HG03354 (cell line): ENCODE data around the gene CCDC171.
"Not testable (repeated sequence)": the region's sequence is repeated elsewhere in the genome, so short reads cannot be mapped to it uniquely, and the experiment has no call there.

ENCODE experiments used
- ATAC-seq: cut with Tn5 transposase; IDR thresholded peaks from one replicate; pipeline ENCODE4 v1.9.1; 2021; ENCODE audit warnings: mild to moderate bottlenecking; ENCODE audit not compliant: unreplicated experiment, poor library complexity, severe bottlenecking

The CCDC171 gene

DNA sequence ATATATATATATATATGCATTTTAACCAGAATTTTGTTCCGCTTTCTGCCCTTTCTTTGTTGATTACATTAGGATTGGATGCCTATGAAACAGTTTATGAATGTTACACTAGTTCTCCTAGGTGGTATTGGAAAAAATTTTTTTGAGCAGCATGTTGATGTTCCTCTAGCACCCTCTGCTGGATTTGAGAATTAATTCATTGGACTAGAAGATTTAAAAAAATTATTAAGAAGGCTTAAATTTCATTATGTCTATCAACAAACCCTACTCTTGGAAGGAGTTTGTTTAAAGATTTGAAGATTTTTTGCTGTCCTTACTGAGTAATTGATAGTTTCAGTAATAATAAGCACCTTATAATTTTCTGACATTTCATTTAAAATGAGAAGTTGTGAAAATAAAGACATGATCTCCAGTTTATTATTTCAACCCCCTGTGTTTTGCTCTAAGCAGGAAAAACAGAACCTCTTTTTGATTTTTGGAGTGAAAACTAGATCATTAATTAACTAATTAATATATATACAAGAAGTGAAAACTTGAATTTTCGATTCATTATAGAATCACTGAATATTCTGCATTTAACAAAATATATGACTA, 89.6 kb downstream of the CCDC171 start:
- no peak for ATAC-seq

- ATAC-seq, result peak; percentile 72
Measured at GRCh38 chr9:15670246-15670645, 117.4 kb downstream of the CCDC171 start.

GRCh38 chr9:15670894-15671293, 118.1 kb downstream of the CCDC171 start:
- ATAC-seq, result peak; percentile 95

- no peak for ATAC-seq
Measured at GRCh38 chr9:15693701-15694100, 140.9 kb downstream of the CCDC171 start.

GRCh38 chr9:15696979-15697378, 144.1 kb downstream of the CCDC171 start:
- ATAC-seq, result no peak

- no peak for ATAC-seq
Measured at GRCh38 chr9:15697446-15697851, 144.6 kb downstream of the CCDC171 start.

DNA sequence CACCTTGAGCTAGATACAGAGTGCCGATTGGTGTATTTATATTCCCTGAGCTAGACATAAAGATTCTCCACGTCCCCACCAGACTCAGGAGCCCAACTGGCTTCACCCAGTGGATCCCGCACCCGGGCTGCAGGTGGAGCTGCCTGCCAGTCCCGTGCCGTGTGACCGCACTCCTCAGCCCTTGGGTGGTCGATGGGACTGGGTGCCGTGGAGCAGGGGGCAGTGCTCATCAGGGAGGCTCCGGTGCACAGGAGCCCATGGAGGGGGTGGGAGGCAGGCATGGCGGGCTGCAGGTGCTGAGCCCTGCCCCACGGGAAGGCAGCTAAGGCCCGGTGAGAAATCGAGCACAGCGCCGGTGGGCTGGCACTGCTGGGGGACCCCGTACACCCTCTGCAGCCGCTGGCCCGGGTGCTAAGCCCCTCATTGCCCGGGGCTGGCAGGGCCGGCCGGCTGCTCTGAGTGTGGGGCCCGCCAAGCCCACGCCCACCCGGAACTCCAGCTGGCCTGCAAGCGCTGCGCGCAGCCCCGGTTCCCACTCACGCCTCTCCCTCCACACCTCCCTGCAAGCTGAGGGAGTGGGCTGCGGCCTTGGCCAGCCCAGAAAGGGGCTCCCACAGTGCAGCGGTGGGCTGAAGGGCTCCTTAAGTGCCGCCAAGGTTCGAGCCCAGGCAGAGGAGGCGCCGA, 147.2 kb downstream of the CCDC171 start:
- ATAC-seq, result not testable (repeated sequence)

DNA sequence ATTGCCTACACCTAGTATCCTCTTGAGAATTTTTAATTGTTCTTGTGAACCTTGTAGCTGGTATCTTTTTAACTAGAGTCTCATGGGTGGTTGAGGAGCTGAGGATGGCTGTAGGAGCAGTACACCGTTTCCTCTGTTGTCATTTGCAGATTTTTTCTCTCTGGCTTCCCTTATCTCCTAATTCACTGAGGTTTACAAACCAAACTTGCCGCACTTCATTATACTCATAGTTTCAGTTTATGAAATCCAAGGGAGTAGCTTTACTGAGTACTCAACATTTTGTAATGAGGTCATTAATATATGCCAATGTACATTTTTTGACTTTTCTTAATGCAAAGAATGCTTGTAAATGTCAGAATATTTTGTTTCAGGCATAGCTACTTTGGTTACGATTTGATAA, 154.2 kb downstream of the CCDC171 start:
- ATAC-seq, result no peak

- no peak for ATAC-seq
Measured at GRCh38 chr9:15711531-15711930, 158.7 kb downstream of the CCDC171 start.

GRCh38 chr9:15711931-15712330, 159.1 kb downstream of the CCDC171 start:
- no peak for ATAC-seq

- ATAC-seq, result no peak
Measured at GRCh38 chr9:15714746-15715145, 161.9 kb downstream of the CCDC171 start.

GRCh38 chr9:15717290-15717967, 164.6 kb downstream of the CCDC171 start:
- no peak for ATAC-seq

- no peak for ATAC-seq
Measured at GRCh38 chr9:15718423-15718822, 165.6 kb downstream of the CCDC171 start.

DNA sequence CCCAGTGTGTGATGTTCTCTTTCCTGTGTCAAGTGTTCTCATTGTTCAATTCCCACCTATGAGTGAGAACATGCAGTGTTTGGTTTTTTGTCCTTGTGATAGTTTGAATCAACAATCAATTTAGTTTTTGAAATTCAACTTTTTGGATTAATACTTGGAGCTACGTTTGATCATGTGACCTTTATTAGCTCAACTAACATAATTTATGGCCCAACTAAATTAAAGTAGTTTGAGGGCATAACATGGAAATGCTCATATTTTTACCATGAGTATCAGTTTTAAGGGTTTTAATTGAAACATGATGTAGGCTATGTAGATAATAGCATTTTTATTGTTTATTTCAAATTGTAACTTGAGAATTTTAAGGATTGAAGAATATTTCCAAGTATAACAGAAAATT, 168.0 kb downstream of the CCDC171 start:
- ATAC-seq, result no peak

DNA sequence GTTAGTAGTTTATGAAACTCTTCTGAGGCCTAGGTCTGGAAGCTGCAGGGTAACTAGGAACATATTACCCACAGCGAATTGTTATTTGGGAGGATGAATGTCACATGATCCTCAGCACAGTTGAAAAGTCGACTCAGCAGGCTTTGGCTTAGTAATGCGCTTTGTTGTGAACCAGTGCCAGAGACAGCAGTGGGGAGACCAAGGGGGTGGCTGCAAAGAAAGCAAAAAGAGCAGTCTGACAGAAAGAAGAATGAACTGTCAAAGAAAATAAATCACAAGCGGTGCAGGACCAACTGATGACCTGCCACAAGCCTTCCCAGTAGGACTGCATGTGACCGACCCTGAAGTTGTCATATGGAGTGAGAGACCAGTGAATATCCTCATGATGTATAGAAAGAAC, 170.0 kb downstream of the CCDC171 start:
- no peak for ATAC-seq

GRCh38 chr9:15724016-15724415, 171.2 kb downstream of the CCDC171 start:
- ATAC-seq, result no peak

GRCh38 chr9:15724612-15725011, 171.8 kb downstream of the CCDC171 start:
- no peak for ATAC-seq

DNA sequence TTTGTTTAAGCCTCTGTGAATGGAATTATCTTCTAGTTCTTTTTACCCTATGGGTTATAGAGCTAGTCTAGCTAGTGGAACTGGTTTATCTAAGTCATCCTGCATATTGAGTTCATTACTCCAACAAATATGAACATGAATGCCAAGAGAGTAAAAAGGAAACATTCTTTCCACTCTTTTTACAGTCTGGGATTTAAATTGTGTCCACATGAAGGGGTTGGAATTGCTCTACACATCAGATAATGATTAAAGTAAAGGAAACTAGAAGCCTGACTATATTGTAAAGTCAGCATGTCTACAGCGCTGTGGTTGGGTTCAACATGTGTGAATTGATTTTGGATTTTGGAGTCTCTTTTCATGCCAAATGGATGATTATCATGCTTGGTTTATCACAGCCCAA, 173.1 kb downstream of the CCDC171 start:
- no peak for ATAC-seq

DNA sequence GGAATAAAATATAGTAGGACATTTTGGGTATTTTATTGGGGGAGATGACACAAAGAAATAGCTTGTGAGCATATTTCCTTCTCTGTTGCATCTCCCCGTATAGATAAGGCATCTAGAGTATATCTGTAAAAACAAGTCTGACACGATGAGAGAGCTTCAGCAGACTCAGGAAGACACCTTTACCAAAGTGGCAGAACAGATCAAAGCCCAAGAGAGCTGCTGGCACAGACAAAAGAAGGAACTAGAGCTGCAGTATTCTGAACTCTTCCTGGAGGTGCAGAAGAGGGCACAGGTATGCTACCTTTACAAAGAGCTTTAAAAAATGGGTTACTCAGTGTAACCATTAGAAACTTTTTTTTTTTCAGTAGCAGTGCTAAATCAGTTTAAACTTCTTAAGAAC, 176.7 kb downstream of the CCDC171 start:
- ATAC-seq, result no peak

DNA sequence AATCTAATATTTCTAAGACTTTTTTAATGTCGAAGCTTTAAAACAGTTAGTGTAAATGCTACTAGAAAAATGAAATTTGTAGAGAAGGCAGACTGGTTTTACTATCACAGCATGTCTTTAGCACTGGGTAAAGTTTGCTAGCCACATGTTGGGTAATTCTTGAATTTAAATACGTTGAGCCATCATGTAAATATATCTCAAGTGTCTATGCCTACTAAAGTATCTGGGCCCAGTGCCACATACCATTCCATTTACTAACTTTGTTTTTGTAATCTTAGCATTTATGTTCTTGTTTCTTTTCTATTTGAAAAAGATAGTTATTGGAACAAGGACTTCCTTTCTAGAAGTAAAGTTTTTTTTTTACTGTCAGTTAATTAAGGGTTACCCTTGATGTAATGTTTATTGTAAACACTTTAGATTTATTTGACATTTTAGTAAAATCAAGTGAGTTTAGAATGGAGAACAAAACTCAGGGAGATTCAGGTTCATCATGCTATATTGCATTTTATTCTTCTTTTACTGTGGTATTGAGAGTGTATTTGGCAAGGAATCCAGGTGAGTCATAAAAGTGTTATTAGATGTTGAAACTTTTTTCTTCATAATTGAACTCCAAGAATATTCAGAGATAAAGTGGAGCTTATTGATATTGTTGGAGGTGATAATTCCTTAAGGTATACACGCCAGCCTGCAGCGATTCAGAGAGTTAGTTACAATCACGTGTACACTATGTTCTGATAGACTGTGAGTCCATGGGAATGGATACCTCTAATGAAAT, 182.4 kb downstream of the CCDC171 start:
- no peak for ATAC-seq
